ENCODE data around the gene RSAD2. TPM values are rescaled to one million over a fixed set of nuclear protein-coding genes. Genes with fewer than 3 reads are reported as not detected.

The RSAD2 gene
- polyA plus RNA-seq, 2 donors: 0.49 to 0.98 TPM

GRCh38 chr2:6921321-6921922 is 43.8 kb downstream of the RSAD2 start:
- Histone ChIP-seq H3K36me3 (ENCODE audit: control insufficient read depth in 2 of 2, insufficient read depth in 2 of 2, low read length in 1 of 2) (no peaks in the 10 kb centered on the region), H3K27me3 (ENCODE audit: control insufficient read depth in 1 of 2, insufficient read depth in 2 of 2, low read length in 2 of 2) (no peaks in the 10 kb centered on the region), H3K4me3 (ENCODE audit: low read depth in 1 of 2, low read length in 2 of 2) (no peak overlapping the region), H3K9me3 (ENCODE audit: control insufficient read depth in 2 of 2, insufficient read depth in 1 of 2, low read depth in 1 of 2, low read length in 1 of 2) (peaks cover 0 to 3% of the 10 kb centered on the region in 2 donors), H3K27ac (ENCODE audit: low read depth in 2 of 2, low read length in 1 of 2) (no peak overlapping the region), H3K4me1 (ENCODE audit: control insufficient read depth in 2 of 2, insufficient read depth in 2 of 2, low read length in 1 of 2) (peaks cover 4 to 13% of the 10 kb centered on the region in 2 donors)
- 66 to 77% methylated on average over 11 of the region's 11 CpGs for WGBS, 2 donors

- 61 to 65% methylated on average over 8 of the region's 8 CpGs for WGBS, 2 donors
- H3K36me3 ChIP-seq (ENCODE audit: control insufficient read depth in 2 of 2, insufficient read depth in 2 of 2, low read length in 1 of 2): no peaks in the 10 kb centered on the region
Observed at GRCh38 chr2:6922201-6922656, 44.7 kb downstream of the RSAD2 start.

DNA sequence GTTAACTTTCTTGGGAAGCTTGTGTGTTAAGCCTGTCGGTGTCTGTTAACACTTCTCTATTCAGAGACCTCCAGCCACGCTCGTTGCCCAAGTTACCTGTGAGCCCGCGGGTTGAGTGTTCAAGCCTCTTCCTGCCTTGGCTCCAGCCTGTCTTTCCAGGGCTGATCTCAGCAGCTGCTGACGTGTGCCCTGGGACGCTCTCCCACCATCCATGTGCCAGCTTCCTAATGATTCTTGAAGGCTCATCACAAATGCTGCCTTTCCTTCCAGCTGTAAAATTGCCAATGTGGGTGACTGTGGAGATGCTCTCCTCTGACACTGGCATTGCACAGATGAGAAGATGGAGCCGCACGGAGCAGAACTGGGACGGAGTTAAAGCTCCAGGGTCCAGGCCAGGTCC is 45.7 kb downstream of the RSAD2 start:
- 74 to 78% methylated on average over 10 of the region's 10 CpGs for WGBS, 2 donors

More at GRCh38 chr2:6922201-6922656, 44.7 kb downstream of the RSAD2 start:
- peaks cover 0 to 3% of the 10 kb centered on the region in 2 donors for H3K9me3 ChIP-seq (ENCODE audit: control insufficient read depth in 2 of 2, insufficient read depth in 1 of 2, low read depth in 1 of 2, low read length in 1 of 2)
- H3K27me3 ChIP-seq (ENCODE audit: control insufficient read depth in 1 of 2, insufficient read depth in 2 of 2, low read length in 2 of 2): no peaks in the 10 kb centered on the region
- peaks cover 4 to 10% of the 10 kb centered on the region in 2 donors for H3K4me1 ChIP-seq (ENCODE audit: control insufficient read depth in 2 of 2, insufficient read depth in 2 of 2, low read length in 1 of 2)
- no peak overlapping the region for H3K4me3 ChIP-seq (ENCODE audit: low read depth in 1 of 2, low read length in 2 of 2)
- no peak overlapping the region for H3K27ac ChIP-seq (ENCODE audit: low read depth in 2 of 2, low read length in 1 of 2)

GRCh38 chr2:6924101-6924923 is 46.7 kb downstream of the RSAD2 start:
- Histone ChIP-seq H3K4me1 (ENCODE audit: control insufficient read depth in 2 of 2, insufficient read depth in 2 of 2, low read length in 1 of 2) (peaks cover 0 to 7% of the 10 kb centered on the region in 2 donors), H3K27me3 (ENCODE audit: control insufficient read depth in 1 of 2, insufficient read depth in 2 of 2, low read length in 2 of 2) (no peaks in the 10 kb centered on the region), H3K4me3 (ENCODE audit: low read depth in 1 of 2, low read length in 2 of 2) (no peak overlapping the region), H3K36me3 (ENCODE audit: control insufficient read depth in 2 of 2, insufficient read depth in 2 of 2, low read length in 1 of 2) (no peaks in the 10 kb centered on the region), H3K27ac (ENCODE audit: low read depth in 2 of 2, low read length in 1 of 2) (no peak overlapping the region), H3K9me3 (ENCODE audit: control insufficient read depth in 2 of 2, insufficient read depth in 1 of 2, low read depth in 1 of 2, low read length in 1 of 2) (peaks cover 0 to 3% of the 10 kb centered on the region in 2 donors)
- WGBS, 2 donors: 93 to 94% methylated on average over 19 of the region's 19 CpGs

More for the DNA sequence above, 45.7 kb downstream of the RSAD2 start:
- peaks cover 4 to 7% of the 10 kb centered on the region in 2 donors for H3K4me1 ChIP-seq (ENCODE audit: control insufficient read depth in 2 of 2, insufficient read depth in 2 of 2, low read length in 1 of 2)
- H3K27me3 ChIP-seq (ENCODE audit: control insufficient read depth in 1 of 2, insufficient read depth in 2 of 2, low read length in 2 of 2): no peaks in the 10 kb centered on the region
- no peaks in the 10 kb centered on the region for H3K36me3 ChIP-seq (ENCODE audit: control insufficient read depth in 2 of 2, insufficient read depth in 2 of 2, low read length in 1 of 2)
- H3K9me3 ChIP-seq (ENCODE audit: control insufficient read depth in 2 of 2, insufficient read depth in 1 of 2, low read depth in 1 of 2, low read length in 1 of 2): peaks cover 0 to 3% of the 10 kb centered on the region in 2 donors
- no peak overlapping the region for H3K4me3 ChIP-seq (ENCODE audit: low read depth in 1 of 2, low read length in 2 of 2)
- no peak overlapping the region for H3K27ac ChIP-seq (ENCODE audit: low read depth in 2 of 2, low read length in 1 of 2)

GRCh38 chr2:6924924-6925409 is 47.4 kb downstream of the RSAD2 start:
- Histone ChIP-seq H3K9me3 (ENCODE audit: control insufficient read depth in 2 of 2, insufficient read depth in 1 of 2, low read depth in 1 of 2, low read length in 1 of 2) (peaks cover 0 to 3% of the 10 kb centered on the region in 2 donors), H3K4me3 (ENCODE audit: low read depth in 1 of 2, low read length in 2 of 2) (no peak overlapping the region), H3K4me1 (ENCODE audit: control insufficient read depth in 2 of 2, insufficient read depth in 2 of 2, low read length in 1 of 2) (peaks cover 0 to 7% of the 10 kb centered on the region in 2 donors), H3K36me3 (ENCODE audit: control insufficient read depth in 2 of 2, insufficient read depth in 2 of 2, low read length in 1 of 2) (no peaks in the 10 kb centered on the region), H3K27ac (ENCODE audit: low read depth in 2 of 2, low read length in 1 of 2) (no peak overlapping the region), H3K27me3 (ENCODE audit: control insufficient read depth in 1 of 2, insufficient read depth in 2 of 2, low read length in 2 of 2) (no peaks in the 10 kb centered on the region)
- whole genome bisulfite sequencing, 2 donors: 56 to 60% methylated on average over 7 of the region's 7 CpGs

- H3K27ac ChIP-seq (ENCODE audit: low read depth in 2 of 2, low read length in 1 of 2): no peak overlapping the region
- WGBS, 2 donors: 80 to 87% methylated on average over 14 of the region's 14 CpGs
- H3K36me3 ChIP-seq (ENCODE audit: control insufficient read depth in 2 of 2, insufficient read depth in 2 of 2, low read length in 1 of 2): no peaks in the 10 kb centered on the region
- peaks cover 0 to 7% of the 10 kb centered on the region in 2 donors for H3K4me1 ChIP-seq (ENCODE audit: control insufficient read depth in 2 of 2, insufficient read depth in 2 of 2, low read length in 1 of 2)
- H3K4me3 ChIP-seq (ENCODE audit: low read depth in 1 of 2, low read length in 2 of 2): no peak overlapping the region
- peaks cover 0 to 3% of the 10 kb centered on the region in 2 donors for H3K9me3 ChIP-seq (ENCODE audit: control insufficient read depth in 2 of 2, insufficient read depth in 1 of 2, low read depth in 1 of 2, low read length in 1 of 2)
- H3K27me3 ChIP-seq (ENCODE audit: control insufficient read depth in 1 of 2, insufficient read depth in 2 of 2, low read length in 2 of 2): no peaks in the 10 kb centered on the region
Observed at GRCh38 chr2:6926071-6926732, 48.6 kb downstream of the RSAD2 start.

- WGBS, 2 donors: 47 to 60% methylated on average over 3 of the region's 3 CpGs
- H3K36me3 ChIP-seq (ENCODE audit: control insufficient read depth in 2 of 2, insufficient read depth in 2 of 2, low read length in 1 of 2): no peaks in the 10 kb centered on the region
- H3K27ac ChIP-seq (ENCODE audit: low read depth in 2 of 2, low read length in 1 of 2): no peak overlapping the region
- no peaks in the 10 kb centered on the region for H3K27me3 ChIP-seq (ENCODE audit: control insufficient read depth in 1 of 2, insufficient read depth in 2 of 2, low read length in 2 of 2)
- peaks cover 0 to 3% of the 10 kb centered on the region in 2 donors for H3K9me3 ChIP-seq (ENCODE audit: control insufficient read depth in 2 of 2, insufficient read depth in 1 of 2, low read depth in 1 of 2, low read length in 1 of 2)
- H3K4me3 ChIP-seq (ENCODE audit: low read depth in 1 of 2, low read length in 2 of 2): no peak overlapping the region
- H3K4me1 ChIP-seq (ENCODE audit: control insufficient read depth in 2 of 2, insufficient read depth in 2 of 2, low read length in 1 of 2): no peaks in the 10 kb centered on the region
Observed at GRCh38 chr2:6927186-6927585, 49.6 kb downstream of the RSAD2 start.

DNA sequence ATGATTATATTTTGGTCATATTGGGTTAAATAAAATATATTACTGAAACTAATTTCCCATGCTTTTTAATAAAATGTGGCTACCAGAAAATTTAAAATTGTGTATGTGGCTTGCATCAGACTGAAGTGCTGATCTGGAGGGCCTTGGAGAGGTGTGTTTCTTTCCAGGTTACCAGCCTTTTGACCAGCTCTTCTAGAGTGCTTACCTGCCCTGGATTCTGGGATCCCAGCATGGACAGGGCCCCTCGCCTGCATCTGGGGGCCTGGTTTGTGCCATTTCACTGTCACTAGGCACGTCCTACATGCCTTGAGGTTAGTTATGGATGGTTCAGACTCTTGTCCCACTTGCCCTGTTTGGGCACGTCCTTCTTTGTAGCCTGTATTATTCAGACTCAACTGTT is 50.2 kb downstream of the RSAD2 start:
- Histone ChIP-seq H3K27ac (ENCODE audit: low read depth in 2 of 2, low read length in 1 of 2) (no peak overlapping the region), H3K36me3 (ENCODE audit: control insufficient read depth in 2 of 2, insufficient read depth in 2 of 2, low read length in 1 of 2) (no peaks in the 10 kb centered on the region)
- 87 to 92% methylated on average over 3 of the region's 3 CpGs for WGBS, 2 donors

GRCh38 chr2:6928452-6928851 is 50.9 kb downstream of the RSAD2 start:
- WGBS, 2 donors: 86 to 89% methylated on average over 9 of the region's 9 CpGs
- Histone ChIP-seq H3K36me3 (ENCODE audit: control insufficient read depth in 2 of 2, insufficient read depth in 2 of 2, low read length in 1 of 2) (no peaks in the 10 kb centered on the region), H3K4me1 (ENCODE audit: control insufficient read depth in 2 of 2, insufficient read depth in 2 of 2, low read length in 1 of 2) (no peaks in the 10 kb centered on the region), H3K9me3 (ENCODE audit: control insufficient read depth in 2 of 2, insufficient read depth in 1 of 2, low read depth in 1 of 2, low read length in 1 of 2) (peaks cover 0 to 3% of the 10 kb centered on the region in 2 donors), H3K27me3 (ENCODE audit: control insufficient read depth in 1 of 2, insufficient read depth in 2 of 2, low read length in 2 of 2) (no peaks in the 10 kb centered on the region), H3K27ac (ENCODE audit: low read depth in 2 of 2, low read length in 1 of 2) (no peak overlapping the region), H3K4me3 (ENCODE audit: low read depth in 1 of 2, low read length in 2 of 2) (no peak overlapping the region)

More for the DNA sequence above, 50.2 kb downstream of the RSAD2 start:
- Histone ChIP-seq H3K4me1 (ENCODE audit: control insufficient read depth in 2 of 2, insufficient read depth in 2 of 2, low read length in 1 of 2) (no peaks in the 10 kb centered on the region), H3K4me3 (ENCODE audit: low read depth in 1 of 2, low read length in 2 of 2) (no peak overlapping the region), H3K27me3 (ENCODE audit: control insufficient read depth in 1 of 2, insufficient read depth in 2 of 2, low read length in 2 of 2) (no peaks in the 10 kb centered on the region), H3K9me3 (ENCODE audit: control insufficient read depth in 2 of 2, insufficient read depth in 1 of 2, low read depth in 1 of 2, low read length in 1 of 2) (peaks cover 0 to 3% of the 10 kb centered on the region in 2 donors)
